ENCODE results near the gene CLEC1B.
"Not testable (repeated sequence)": the region's sequence is repeated elsewhere in the genome, so short reads cannot be mapped to it uniquely, and the experiment has no call there.

CLEC1B gene

DNA sequence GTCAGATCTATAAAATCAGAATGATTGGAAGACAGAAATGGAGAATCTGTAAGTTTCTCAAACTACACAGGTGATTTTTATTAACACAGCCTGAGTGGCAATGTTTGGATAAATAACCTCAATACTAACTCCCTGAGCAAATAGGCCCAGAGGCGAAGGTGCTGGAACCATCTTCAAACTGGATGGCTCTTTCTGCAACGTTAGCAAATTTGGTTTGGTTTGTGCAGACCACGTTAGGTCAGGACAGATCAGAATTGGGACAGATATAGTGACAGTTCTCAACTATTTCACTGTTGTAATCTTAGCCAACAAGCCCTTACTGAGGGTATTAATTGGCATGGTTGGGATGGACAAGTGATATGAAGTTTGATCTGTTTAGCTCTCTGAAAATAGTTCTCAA lies 22.4 kb upstream of the CLEC1B start:
- no peak overlapping the region for H3K27ac ChIP-seq (ENCODE audit: low read length)
- no peaks in the 10 kb centered on the region for H3K27me3 ChIP-seq (ENCODE audit: control insufficient read depth in 1 of 2, insufficient read depth in 2 of 2, low read length in 2 of 2)
- H3K4me1 ChIP-seq (ENCODE audit: control insufficient read depth, insufficient read depth, low read length), result no peaks in the 10 kb centered on the region
- no peaks in the 10 kb centered on the region for H3K36me3 ChIP-seq (ENCODE audit: control insufficient read depth in 2 of 2, insufficient read depth in 2 of 2, low read length in 2 of 2)
- H3K9me3 ChIP-seq (ENCODE audit: control insufficient read depth in 2 of 2, low read length in 2 of 2), result no peaks in the 10 kb centered on the region
- H3K9ac ChIP-seq (ENCODE audit: low read length in 2 of 2), result no peak overlapping the region
- no peak overlapping the region for H3K4me3 ChIP-seq (ENCODE audit: low read length in 2 of 2)

DNA sequence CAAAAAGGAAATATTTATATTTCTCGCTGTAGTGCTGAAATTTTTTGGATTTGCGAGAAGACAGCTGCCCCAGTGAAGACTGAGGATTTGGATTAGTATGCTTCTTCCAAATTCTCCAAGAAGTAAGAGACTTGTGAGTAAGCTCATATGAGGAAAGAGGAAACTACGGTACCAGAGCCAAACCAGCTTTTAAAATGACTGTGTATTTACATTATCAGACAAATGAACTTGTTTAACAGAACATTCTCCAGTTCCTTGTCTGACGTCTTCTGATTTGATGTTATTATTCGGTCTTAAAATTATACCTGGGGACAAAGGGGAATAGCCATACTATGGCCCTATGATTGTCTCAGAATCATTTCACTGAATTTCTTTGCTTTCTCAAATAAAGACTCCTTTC lies 19.5 kb upstream of the CLEC1B start:
- no peak overlapping the region for H3K4me3 ChIP-seq (ENCODE audit: low read length in 2 of 2)
- H3K9ac ChIP-seq (ENCODE audit: low read length in 2 of 2), result no peak overlapping the region
- peak overlapping the region; percentile 56 for H3K27ac ChIP-seq (ENCODE audit: low read length)
- H3K27me3 ChIP-seq (ENCODE audit: control insufficient read depth in 1 of 2, insufficient read depth in 2 of 2, low read length in 2 of 2), result no peaks in the 10 kb centered on the region
- H3K36me3 ChIP-seq (ENCODE audit: control insufficient read depth in 2 of 2, insufficient read depth in 2 of 2, low read length in 2 of 2), result no peaks in the 10 kb centered on the region
- no peaks in the 10 kb centered on the region for H3K9me3 ChIP-seq (ENCODE audit: control insufficient read depth in 2 of 2, low read length in 2 of 2)
- no peaks in the 10 kb centered on the region for H3K4me1 ChIP-seq (ENCODE audit: control insufficient read depth, insufficient read depth, low read length)

DNA sequence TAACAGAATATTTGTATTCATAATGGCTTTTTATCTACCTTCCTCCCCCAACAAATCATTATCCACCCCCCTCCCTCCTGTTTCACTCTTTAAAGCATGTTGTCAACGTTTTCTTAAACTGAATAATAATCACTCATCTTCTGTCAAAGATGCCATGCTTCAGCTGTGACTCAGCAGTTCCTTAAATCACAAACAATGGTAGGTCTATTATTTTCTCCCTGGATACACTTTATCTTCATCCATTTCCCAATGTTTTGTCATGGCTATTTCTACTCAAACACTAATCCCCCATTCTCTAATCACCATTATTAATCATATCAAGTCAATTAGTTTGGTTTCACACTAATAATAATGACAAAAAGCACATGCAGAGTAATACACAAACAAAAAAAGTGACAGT lies 18.0 kb upstream of the CLEC1B start:
- Histone ChIP-seq H3K9ac (ENCODE audit: low read length in 2 of 2) (no peak overlapping the region), H3K27ac (ENCODE audit: low read length) (peak overlapping the region; percentile 56), H3K27me3 (ENCODE audit: control insufficient read depth in 1 of 2, insufficient read depth in 2 of 2, low read length in 2 of 2) (no peaks in the 10 kb centered on the region), H3K36me3 (ENCODE audit: control insufficient read depth in 2 of 2, insufficient read depth in 2 of 2, low read length in 2 of 2) (no peaks in the 10 kb centered on the region), H3K4me3 (ENCODE audit: low read length in 2 of 2) (no peak overlapping the region), H3K4me1 (ENCODE audit: control insufficient read depth, insufficient read depth, low read length) (no peaks in the 10 kb centered on the region), H3K9me3 (ENCODE audit: control insufficient read depth in 2 of 2, low read length in 2 of 2) (no peaks in the 10 kb centered on the region)

DNA sequence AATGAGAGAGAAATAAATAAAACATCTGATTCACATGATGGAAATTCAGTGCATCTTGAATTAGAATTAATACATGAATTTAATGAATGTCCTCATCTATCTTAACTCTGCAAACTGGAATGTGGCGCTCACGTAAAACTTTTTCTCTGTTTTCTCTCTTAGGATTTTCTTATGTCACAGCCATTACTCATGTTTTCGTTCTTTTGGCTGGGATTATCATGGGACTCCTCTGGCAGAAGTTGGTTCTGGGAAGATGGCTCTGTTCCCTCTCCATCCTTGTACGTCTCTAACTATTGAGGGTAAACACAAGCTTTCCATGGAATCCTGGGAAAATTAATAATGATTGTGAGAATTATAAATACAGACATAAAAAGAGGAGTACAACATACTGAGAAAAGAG lies 16.5 kb upstream of the CLEC1B start:
- H3K27ac ChIP-seq (ENCODE audit: low read length), result no peak overlapping the region
- no peak overlapping the region for H3K9ac ChIP-seq (ENCODE audit: low read length in 2 of 2)
- no peak overlapping the region for H3K4me3 ChIP-seq (ENCODE audit: low read length in 2 of 2)
- H3K4me1 ChIP-seq (ENCODE audit: control insufficient read depth, insufficient read depth, low read length), result no peaks in the 10 kb centered on the region
- no peaks in the 10 kb centered on the region for H3K27me3 ChIP-seq (ENCODE audit: control insufficient read depth in 1 of 2, insufficient read depth in 2 of 2, low read length in 2 of 2)
- H3K9me3 ChIP-seq (ENCODE audit: control insufficient read depth in 2 of 2, low read length in 2 of 2), result no peaks in the 10 kb centered on the region
- H3K36me3 ChIP-seq (ENCODE audit: control insufficient read depth in 2 of 2, insufficient read depth in 2 of 2, low read length in 2 of 2), result no peaks in the 10 kb centered on the region

DNA sequence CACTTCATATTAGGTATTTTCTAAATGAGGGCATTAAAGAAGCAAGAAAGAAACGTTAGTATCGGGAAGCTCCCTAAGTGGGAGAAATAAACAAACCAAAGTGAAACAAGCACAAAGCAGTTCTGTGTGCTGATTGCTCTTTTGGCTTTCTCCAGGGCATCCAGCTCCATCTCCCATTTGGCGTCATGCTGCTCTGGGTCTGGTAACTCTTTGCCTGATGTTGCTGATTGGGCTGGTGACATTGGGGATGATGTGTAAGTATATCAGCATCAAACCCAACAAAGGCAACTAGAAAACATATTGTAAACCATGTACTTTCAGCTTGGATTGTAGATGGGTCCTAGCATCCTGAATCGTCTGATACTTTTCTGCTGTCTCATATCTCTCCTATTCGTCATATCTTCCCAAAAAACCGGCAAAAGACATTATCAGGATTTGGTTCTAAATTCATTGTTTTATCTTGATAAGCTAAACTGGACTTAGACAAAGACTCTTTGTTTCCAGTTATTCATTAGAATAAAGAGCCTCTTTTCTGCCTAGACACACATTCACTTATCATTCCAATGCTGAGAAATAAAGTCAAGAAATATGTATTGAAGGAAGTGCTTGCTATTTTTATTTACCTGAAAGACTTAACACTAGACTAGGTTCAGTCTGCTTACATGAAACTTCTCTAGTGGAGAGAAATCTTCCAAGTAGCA lies 13.9 kb upstream of the CLEC1B start:
- no peaks in the 10 kb centered on the region for H3K36me3 ChIP-seq (ENCODE audit: control insufficient read depth in 2 of 2, insufficient read depth in 2 of 2, low read length in 2 of 2)
- no peak overlapping the region for H3K9ac ChIP-seq (ENCODE audit: low read length in 2 of 2)
- no peaks in the 10 kb centered on the region for H3K9me3 ChIP-seq (ENCODE audit: control insufficient read depth in 2 of 2, low read length in 2 of 2)
- no peak overlapping the region for H3K4me3 ChIP-seq (ENCODE audit: low read length in 2 of 2)
- H3K27ac ChIP-seq (ENCODE audit: low read length), result no peak overlapping the region
- no peaks in the 10 kb centered on the region for H3K27me3 ChIP-seq (ENCODE audit: control insufficient read depth in 1 of 2, insufficient read depth in 2 of 2, low read length in 2 of 2)
- no peaks in the 10 kb centered on the region for H3K4me1 ChIP-seq (ENCODE audit: control insufficient read depth, insufficient read depth, low read length)

DNA sequence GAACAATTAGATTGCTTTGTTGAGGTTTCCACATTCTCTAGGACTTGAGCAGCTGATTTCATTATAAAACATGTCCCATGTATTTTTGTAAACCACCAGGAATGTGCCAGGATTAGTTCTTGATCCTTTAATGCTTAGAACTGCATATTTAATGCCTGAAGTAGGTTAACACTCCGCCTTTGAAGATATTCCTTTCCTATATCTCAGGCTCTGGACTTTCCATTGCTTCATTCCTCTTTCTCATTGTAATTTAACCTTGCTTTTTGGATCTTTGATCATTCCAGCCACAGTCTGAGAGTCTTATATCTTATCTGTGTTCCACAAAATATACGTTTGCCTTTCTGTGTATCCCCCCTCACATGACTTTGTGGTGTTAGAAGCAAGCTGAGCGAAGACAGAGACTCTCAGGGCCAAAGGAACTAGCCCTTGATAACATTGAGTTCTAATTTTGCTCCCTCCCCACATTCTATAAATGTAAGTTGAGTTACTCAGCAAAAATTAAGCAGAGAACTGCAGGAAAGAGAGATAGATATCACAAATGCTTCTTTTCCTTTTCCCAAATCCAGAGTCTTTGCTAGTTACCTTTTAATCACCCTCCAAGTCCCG lies 2.4 kb upstream of the CLEC1B start:
- Histone ChIP-seq H3K27me3 (ENCODE audit: control insufficient read depth in 1 of 2, insufficient read depth in 2 of 2, low read length in 2 of 2) (no peaks in the 10 kb centered on the region), H3K9me3 (ENCODE audit: control insufficient read depth in 2 of 2, low read length in 2 of 2) (no peaks in the 10 kb centered on the region), H3K4me1 (ENCODE audit: control insufficient read depth, insufficient read depth, low read length) (no peaks in the 10 kb centered on the region), H3K36me3 (ENCODE audit: control insufficient read depth in 2 of 2, insufficient read depth in 2 of 2, low read length in 2 of 2) (no peaks in the 10 kb centered on the region), H3K27ac (ENCODE audit: low read length) (no peak overlapping the region), H3K9ac (ENCODE audit: low read length in 2 of 2) (no peak overlapping the region), H3K4me3 (ENCODE audit: low read length in 2 of 2) (no peak overlapping the region)

DNA sequence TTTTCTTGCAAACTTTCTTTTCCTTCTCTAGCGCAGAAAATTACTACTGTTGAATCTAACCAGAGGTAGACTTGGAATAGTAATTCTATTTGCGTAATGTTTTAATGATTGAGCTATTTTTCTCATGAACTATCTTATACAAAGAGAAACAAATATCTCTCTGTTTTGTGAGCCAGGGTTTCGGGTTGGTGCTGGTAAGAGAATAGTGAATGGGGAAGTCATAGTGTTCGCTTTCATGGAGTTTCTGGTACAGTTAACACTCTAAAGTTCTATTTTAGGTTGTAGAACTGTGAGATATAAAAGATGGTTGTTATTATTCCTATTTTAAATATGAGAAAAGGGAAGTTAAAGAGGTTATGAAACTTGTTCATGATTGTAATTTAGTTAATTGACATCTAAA lies 6.6 kb downstream of the CLEC1B start:
- Histone ChIP-seq H3K27ac (ENCODE audit: low read length) (no peak overlapping the region), H3K27me3 (ENCODE audit: control insufficient read depth in 1 of 2, insufficient read depth in 2 of 2, low read length in 2 of 2) (no peaks in the 10 kb centered on the region), H3K9me3 (ENCODE audit: control insufficient read depth in 2 of 2, low read length in 2 of 2) (no peaks in the 10 kb centered on the region), H3K36me3 (ENCODE audit: control insufficient read depth in 2 of 2, insufficient read depth in 2 of 2, low read length in 2 of 2) (no peaks in the 10 kb centered on the region), H3K4me1 (ENCODE audit: control insufficient read depth, insufficient read depth, low read length) (no peaks in the 10 kb centered on the region), H3K9ac (ENCODE audit: low read length in 2 of 2) (no peak overlapping the region), H3K4me3 (ENCODE audit: low read length in 2 of 2) (no peak overlapping the region)

DNA sequence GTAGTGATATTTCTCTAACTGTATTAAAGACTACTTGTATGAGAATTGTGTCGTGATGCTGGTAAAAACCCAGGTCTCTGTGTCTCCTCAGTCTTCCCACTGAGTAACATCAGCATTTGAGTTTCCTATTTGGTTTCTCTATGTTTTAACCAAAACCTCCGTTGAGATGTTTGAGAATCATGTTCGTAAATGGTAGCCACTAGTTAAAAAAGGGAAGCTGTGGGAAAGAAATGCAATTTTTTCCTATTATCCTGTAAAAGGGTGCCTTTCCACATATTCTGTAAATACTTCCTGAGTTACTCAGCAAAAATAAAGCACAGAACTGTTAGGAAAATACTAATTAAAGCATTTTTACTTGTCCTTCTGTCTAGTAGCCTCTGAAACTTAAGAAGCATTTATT lies 7.0 kb downstream of the CLEC1B start:
- H3K9ac ChIP-seq (ENCODE audit: low read length in 2 of 2), result no peak overlapping the region
- no peak overlapping the region for H3K27ac ChIP-seq (ENCODE audit: low read length)
- no peaks in the 10 kb centered on the region for H3K4me1 ChIP-seq (ENCODE audit: control insufficient read depth, insufficient read depth, low read length)
- H3K27me3 ChIP-seq (ENCODE audit: control insufficient read depth in 1 of 2, insufficient read depth in 2 of 2, low read length in 2 of 2), result no peaks in the 10 kb centered on the region
- no peaks in the 10 kb centered on the region for H3K36me3 ChIP-seq (ENCODE audit: control insufficient read depth in 2 of 2, insufficient read depth in 2 of 2, low read length in 2 of 2)
- H3K9me3 ChIP-seq (ENCODE audit: control insufficient read depth in 2 of 2, low read length in 2 of 2), result no peaks in the 10 kb centered on the region
- no peak overlapping the region for H3K4me3 ChIP-seq (ENCODE audit: low read length in 2 of 2)

DNA sequence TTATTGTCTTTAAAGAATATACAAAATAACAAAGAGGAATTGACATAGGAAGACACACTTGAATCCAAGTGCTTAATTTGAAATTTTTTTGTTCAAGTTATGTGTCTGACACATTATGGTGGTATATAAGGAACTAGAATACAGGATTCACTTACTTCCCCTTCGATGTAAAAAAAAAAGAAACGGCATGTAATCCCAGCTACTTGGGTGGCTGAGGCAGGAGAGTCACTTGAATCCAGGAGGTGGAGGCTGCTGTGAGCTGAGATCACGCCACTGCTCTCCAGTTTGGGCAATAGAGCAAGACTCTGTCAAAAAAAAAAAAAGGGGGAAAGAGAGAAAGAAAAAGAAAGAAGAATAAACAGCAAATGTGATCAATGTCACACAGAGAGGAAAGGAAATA lies 18.8 kb downstream of the CLEC1B start:
- no peaks in the 10 kb centered on the region for H3K27me3 ChIP-seq (ENCODE audit: control insufficient read depth in 1 of 2, insufficient read depth in 2 of 2, low read length in 2 of 2)
- no peaks in the 10 kb centered on the region for H3K9me3 ChIP-seq (ENCODE audit: control insufficient read depth in 2 of 2, low read length in 2 of 2)
- no peak overlapping the region for H3K9ac ChIP-seq (ENCODE audit: low read length in 2 of 2)
- H3K27ac ChIP-seq (ENCODE audit: low read length), result no peak overlapping the region
- H3K36me3 ChIP-seq (ENCODE audit: control insufficient read depth in 2 of 2, insufficient read depth in 2 of 2, low read length in 2 of 2), result no peaks in the 10 kb centered on the region
- H3K4me3 ChIP-seq (ENCODE audit: low read length in 2 of 2), result no peak overlapping the region
- no peaks in the 10 kb centered on the region for H3K4me1 ChIP-seq (ENCODE audit: control insufficient read depth, insufficient read depth, low read length)

DNA sequence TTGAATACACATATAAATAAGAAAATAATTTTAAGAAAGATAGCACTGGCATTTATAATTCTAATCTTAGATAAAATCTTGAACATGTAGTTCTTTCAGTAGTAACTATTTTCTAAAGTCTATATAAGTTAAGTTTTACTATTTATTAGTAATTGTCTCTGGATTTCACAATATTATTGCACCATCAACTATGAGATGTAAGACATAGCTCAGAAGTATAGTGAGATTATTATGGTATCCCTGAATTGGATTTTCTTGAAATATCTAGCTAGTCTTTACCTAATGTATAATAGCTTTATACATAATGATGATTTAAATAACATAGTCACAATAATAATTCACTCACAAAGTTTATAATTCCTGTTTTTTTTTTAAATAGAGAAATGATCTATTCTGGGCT lies 21.0 kb downstream of the CLEC1B start:
- no peaks in the 10 kb centered on the region for H3K36me3 ChIP-seq (ENCODE audit: control insufficient read depth in 2 of 2, insufficient read depth in 2 of 2, low read length in 2 of 2)
- no peak overlapping the region for H3K4me3 ChIP-seq (ENCODE audit: low read length in 2 of 2)
- no peaks in the 10 kb centered on the region for H3K27me3 ChIP-seq (ENCODE audit: control insufficient read depth in 1 of 2, insufficient read depth in 2 of 2, low read length in 2 of 2)
- H3K27ac ChIP-seq (ENCODE audit: low read length), result no peak overlapping the region
- no peak overlapping the region for H3K9ac ChIP-seq (ENCODE audit: low read length in 2 of 2)
- H3K9me3 ChIP-seq (ENCODE audit: control insufficient read depth in 2 of 2, low read length in 2 of 2), result no peaks in the 10 kb centered on the region
- H3K4me1 ChIP-seq (ENCODE audit: control insufficient read depth, insufficient read depth, low read length), result no peaks in the 10 kb centered on the region

DNA sequence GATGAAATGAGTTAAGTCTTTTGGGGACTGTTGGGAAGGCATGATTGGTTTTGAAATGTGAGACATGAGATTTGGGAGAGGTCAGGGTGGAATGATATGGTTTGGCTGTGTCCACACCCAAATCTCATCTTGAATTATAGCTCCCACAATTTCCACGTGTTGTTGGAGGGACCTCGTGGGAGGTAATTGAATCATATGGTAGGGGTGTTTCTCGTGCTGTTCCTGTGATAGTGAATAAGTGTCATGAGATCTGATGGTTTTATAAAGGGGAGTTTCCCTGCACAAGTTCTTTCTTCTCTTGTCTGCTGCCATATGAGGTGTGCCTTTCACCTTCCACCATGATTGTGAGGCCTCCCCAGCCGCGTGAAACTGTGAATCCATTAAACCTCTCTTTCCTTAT lies 22.3 kb downstream of the CLEC1B start:
- not testable (repeated sequence) for H3K4me3 ChIP-seq (ENCODE audit: low read length in 2 of 2); H3K36me3 ChIP-seq (ENCODE audit: control insufficient read depth in 2 of 2, insufficient read depth in 2 of 2, low read length in 2 of 2); H3K9me3 ChIP-seq (ENCODE audit: control insufficient read depth in 2 of 2, low read length in 2 of 2); H3K27me3 ChIP-seq (ENCODE audit: control insufficient read depth in 1 of 2, insufficient read depth in 2 of 2, low read length in 2 of 2); H3K9ac ChIP-seq (ENCODE audit: low read length in 2 of 2); H3K27ac ChIP-seq (ENCODE audit: low read length); H3K4me1 ChIP-seq (ENCODE audit: control insufficient read depth, insufficient read depth, low read length)

All from stomach smooth muscle (tissue), 2 donors.